Activated CD4-positive, alpha-beta memory T cell treated with anti-CD3 and anti-CD28 coated beads, Interleukin-2, amount 10 ng/mL, durations not matched to agents 7 days and 5 days (primary cell): ENCODE measurements around the gene BNC2. TPM values are rescaled to one million over a fixed set of nuclear protein-coding genes. Genes with fewer than 3 reads are reported as not detected.

Experiments used
- CTCF ChIA-PET: fragments of 350-600 bp; sonication (Branson Sonifier 250); formaldehyde crosslinking; loops from one replicate; lab custom pipeline; 2021; ENCODE audit warnings: antibody characterized with exemption, inconsistent platforms; lab: Charles Lee
- POLR2A ChIA-PET: fragments of 350-600 bp; sonication (Branson Sonifier 250); formaldehyde crosslinking; loops from one replicate; lab custom pipeline; 2021; ENCODE audit warnings: antibody characterized with exemption; lab: Charles Lee
- DNase-seq: peaks from one replicate; pipeline ENCODE4 v3.0.0-alpha.2; 2020
- H3K27ac Mint-ChIP-seq: one replicate; pipeline ENCODE4 v1.8.0; 2021; ENCODE audit warnings: mild to moderate bottlenecking, mixed read lengths
- H3K27me3 Mint-ChIP-seq: one replicate; pipeline ENCODE4 v1.8.0; 2021; ENCODE audit warnings: mixed read lengths
- H3K36me3 Mint-ChIP-seq: one replicate; pipeline ENCODE4 v1.8.0; 2021; ENCODE audit warnings: low read depth, mixed read lengths
- H3K4me1 Mint-ChIP-seq: one replicate; pipeline ENCODE4 v1.8.0; 2021; ENCODE audit warnings: mixed read lengths
- H3K4me3 Mint-ChIP-seq: one replicate; pipeline ENCODE4 v1.8.0; 2021; ENCODE audit warnings: mild to moderate bottlenecking, mixed read lengths
- H3K9me3 Mint-ChIP-seq: one replicate; pipeline ENCODE4 v1.8.0; 2021; ENCODE audit warnings: mixed read lengths
- total RNA-seq, 2 experiments: library from RNA; stranded (reverse); gene quantifications; one replicate each; pipeline ENCODE4 v1.2.3, GENCODE V29; 2021

Gene BNC2
- total RNA-seq, 2 experiments from 2014 or later = not detected

DNA sequence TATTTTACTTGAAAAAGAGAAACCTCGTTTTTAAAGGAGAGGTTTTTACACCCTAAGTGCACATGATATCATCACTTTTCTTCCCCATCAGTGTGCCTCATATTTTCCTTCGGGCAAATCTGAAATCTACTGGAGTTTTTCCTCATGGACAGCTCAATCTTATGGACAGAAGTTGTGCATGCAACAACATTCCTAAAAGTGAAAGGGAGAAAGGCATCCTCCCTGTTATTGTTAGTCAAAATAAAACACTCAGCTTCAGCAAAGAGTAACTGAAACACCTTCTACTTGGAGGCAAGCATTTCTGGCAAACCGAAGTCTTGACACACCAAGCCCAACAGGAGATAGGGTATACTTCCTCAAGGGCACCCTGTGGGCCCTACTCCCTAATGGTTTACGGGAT is 217.9 kb downstream of the BNC2 start:
- no peak for DNase-seq
- ChIA-PET POLR2A (no interaction called here), CTCF (no interaction called here)
- Mint-ChIP-seq H3K27me3 (no peaks in the 10 kb centered on the region), H3K36me3 (no peaks in the 10 kb centered on the region), H3K9me3 (peaks cover 3% of the 10 kb centered on the region), H3K4me1 (no peaks in the 10 kb centered on the region), H3K27ac (no peak overlapping the region), H3K4me3 (no peak overlapping the region)

GRCh38 chr9:16651446-16651964 is 219.0 kb downstream of the BNC2 start:
- H3K27ac Mint-ChIP-seq = no peak overlapping the region
- H3K4me1 Mint-ChIP-seq = no peaks in the 10 kb centered on the region
- no peak for DNase-seq
- no peaks in the 10 kb centered on the region for H3K36me3 Mint-ChIP-seq
- H3K27me3 Mint-ChIP-seq = no peaks in the 10 kb centered on the region
- ChIA-PET CTCF (no interaction called here), POLR2A (no interaction called here)
- H3K9me3 Mint-ChIP-seq = peaks cover 5% of the 10 kb centered on the region
- no peak overlapping the region for H3K4me3 Mint-ChIP-seq

- DNase-seq = no peak
- Mint-ChIP-seq H3K27ac (no peak overlapping the region), H3K4me1 (no peaks in the 10 kb centered on the region), H3K9me3 (peaks cover 2% of the 10 kb centered on the region), H3K27me3 (no peaks in the 10 kb centered on the region), H3K4me3 (no peak overlapping the region), H3K36me3 (no peaks in the 10 kb centered on the region)
- POLR2A ChIA-PET = no interaction called here
- CTCF ChIA-PET = no interaction called here
These were observed 224.5 kb downstream of the BNC2 start for GRCh38 chr9:16645970-16646369.

DNA sequence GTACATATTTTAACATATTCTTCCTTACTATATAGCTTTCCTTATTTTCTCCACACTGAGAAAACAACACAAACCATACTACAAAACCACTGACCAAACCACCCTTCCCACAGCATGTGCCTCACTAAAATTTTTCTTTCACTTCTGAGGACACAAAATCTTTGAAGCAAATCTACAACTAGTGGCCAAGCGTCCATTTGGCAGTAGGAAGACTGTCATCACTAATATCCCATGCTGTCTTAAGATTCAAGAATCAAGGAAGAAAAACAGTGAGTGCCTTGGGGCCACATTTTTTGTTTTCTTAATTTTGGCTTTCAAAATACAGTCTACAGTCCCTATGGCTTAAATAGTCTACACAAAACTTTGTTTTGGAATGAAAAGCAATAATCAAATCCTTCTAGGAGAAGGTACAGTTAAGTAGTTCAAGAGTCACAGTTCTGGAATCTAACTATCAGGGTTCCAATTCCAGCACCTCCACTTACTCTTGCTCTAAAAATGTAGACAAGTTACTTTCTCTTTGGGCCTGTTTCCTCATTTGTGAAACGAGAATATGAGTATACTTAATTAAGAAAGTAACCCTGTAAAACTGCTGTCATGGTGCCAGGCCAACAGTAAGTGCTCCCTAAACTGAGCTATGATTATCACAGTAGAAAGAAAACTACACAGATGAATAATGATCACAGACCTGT is 227.9 kb downstream of the BNC2 start:
- ChIA-PET POLR2A (no interaction called here), CTCF (no interaction called here)
- no peaks in the 10 kb centered on the region for H3K27me3 Mint-ChIP-seq
- no peaks in the 10 kb centered on the region for H3K36me3 Mint-ChIP-seq
- H3K27ac Mint-ChIP-seq = no peak overlapping the region
- no peak overlapping the region for H3K4me3 Mint-ChIP-seq
- H3K9me3 Mint-ChIP-seq = peaks cover 4% of the 10 kb centered on the region
- no peak for DNase-seq
- no peaks in the 10 kb centered on the region for H3K4me1 Mint-ChIP-seq

GRCh38 chr9:16640649-16641048 is 229.8 kb downstream of the BNC2 start:
- CTCF ChIA-PET = no interaction called here
- no peak overlapping the region for H3K4me3 Mint-ChIP-seq

DNA sequence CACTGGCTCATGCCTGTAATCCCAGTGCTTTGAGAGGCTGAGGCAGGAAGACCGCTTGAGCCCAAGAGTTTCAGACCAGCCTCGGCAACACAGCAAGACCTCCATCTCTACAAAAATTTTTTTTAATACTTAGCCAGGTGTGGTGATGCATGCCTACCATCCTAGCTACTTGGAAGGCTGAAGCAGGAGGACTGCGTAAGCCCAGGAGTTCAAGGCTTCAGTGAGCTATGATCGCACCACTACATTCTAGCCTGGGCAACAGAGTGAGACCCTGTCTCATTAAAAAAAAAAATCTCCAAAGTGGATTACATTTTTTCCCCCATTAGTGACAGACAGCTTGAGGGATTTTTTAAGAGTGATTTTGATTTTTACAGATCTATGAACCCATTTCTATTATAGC is 230.8 kb downstream of the BNC2 start:
- no peaks in the 10 kb centered on the region for H3K4me1 Mint-ChIP-seq
- H3K36me3 Mint-ChIP-seq = no peaks in the 10 kb centered on the region
- H3K4me3 Mint-ChIP-seq = no peak overlapping the region
- ChIA-PET CTCF (no interaction called here), POLR2A (no interaction called here)
- H3K27ac Mint-ChIP-seq = no peak overlapping the region
- DNase-seq = no peak
- H3K27me3 Mint-ChIP-seq = no peaks in the 10 kb centered on the region
- H3K9me3 Mint-ChIP-seq = peaks cover 2% of the 10 kb centered on the region

More at GRCh38 chr9:16640649-16641048, 229.8 kb downstream of the BNC2 start:
- Mint-ChIP-seq H3K9me3 (peaks cover 2% of the 10 kb centered on the region), H3K36me3 (no peaks in the 10 kb centered on the region), H3K27me3 (no peaks in the 10 kb centered on the region), H3K4me1 (no peaks in the 10 kb centered on the region), H3K27ac (no peak overlapping the region)
- POLR2A ChIA-PET = no interaction called here
- DNase-seq = no peak

DNA sequence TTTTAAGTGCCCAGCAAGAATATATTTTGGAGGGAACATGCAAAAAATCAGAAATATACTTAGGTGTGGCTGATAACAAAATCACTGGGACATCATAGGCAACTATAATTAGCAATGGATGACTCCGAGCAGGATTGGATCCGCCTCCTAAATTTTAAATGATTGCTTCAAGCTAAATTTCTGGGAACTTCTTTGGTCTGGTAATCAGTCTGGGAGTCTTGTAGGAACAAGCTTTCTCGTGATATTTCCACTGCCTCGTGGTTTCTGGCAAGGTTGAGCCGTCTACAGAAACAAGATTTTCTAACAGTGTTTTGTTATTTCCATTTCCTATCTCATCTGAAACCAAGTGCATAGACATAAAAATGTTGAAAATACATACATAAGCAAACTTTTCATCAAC is 232.6 kb downstream of the BNC2 start:
- Mint-ChIP-seq H3K27me3 (no peaks in the 10 kb centered on the region), H3K4me1 (no peaks in the 10 kb centered on the region), H3K9me3 (peaks cover 2% of the 10 kb centered on the region), H3K4me3 (no peak overlapping the region), H3K27ac (no peak overlapping the region), H3K36me3 (no peaks in the 10 kb centered on the region)
- CTCF ChIA-PET = no interaction called here
- POLR2A ChIA-PET = no interaction called here
- no peak for DNase-seq

- DNase-seq = no peak
- H3K36me3 Mint-ChIP-seq = no peaks in the 10 kb centered on the region
- no peaks in the 10 kb centered on the region for H3K4me1 Mint-ChIP-seq
- no peaks in the 10 kb centered on the region for H3K27me3 Mint-ChIP-seq
- ChIA-PET CTCF (no interaction called here), POLR2A (no interaction called here)
- no peak overlapping the region for H3K27ac Mint-ChIP-seq
- peaks cover 2% of the 10 kb centered on the region for H3K9me3 Mint-ChIP-seq
- no peak overlapping the region for H3K4me3 Mint-ChIP-seq
These were observed 233.3 kb downstream of the BNC2 start for GRCh38 chr9:16637218-16637617.

DNA sequence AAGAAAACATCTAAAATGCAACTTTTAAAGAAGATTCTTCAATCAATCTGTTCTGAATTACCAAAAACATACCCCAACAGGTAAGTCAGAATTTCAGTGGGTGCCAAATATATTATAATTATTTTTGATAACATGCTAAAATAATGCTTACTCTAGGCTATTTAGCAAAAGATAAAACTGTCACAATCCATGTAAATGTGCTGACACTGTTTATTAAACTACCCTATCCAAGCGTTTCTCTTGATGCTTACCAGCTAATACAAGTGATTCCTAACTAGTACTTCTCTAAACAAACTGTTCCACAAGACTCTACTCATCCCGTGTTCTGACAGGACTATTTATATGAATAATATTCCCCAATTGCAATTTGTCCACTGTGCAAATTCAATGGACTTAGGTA is 236.7 kb downstream of the BNC2 start:
- POLR2A ChIA-PET = no interaction called here

GRCh38 chr9:16628413-16628812 is 242.1 kb downstream of the BNC2 start:
- H3K4me1 Mint-ChIP-seq = no peaks in the 10 kb centered on the region
- POLR2A ChIA-PET = no interaction called here
- H3K9me3 Mint-ChIP-seq = peaks cover 6% of the 10 kb centered on the region
- H3K36me3 Mint-ChIP-seq = no peaks in the 10 kb centered on the region
- no peak overlapping the region for H3K27ac Mint-ChIP-seq
- H3K27me3 Mint-ChIP-seq = no peaks in the 10 kb centered on the region
- CTCF ChIA-PET = no interaction called here
- no peak for DNase-seq
- no peak overlapping the region for H3K4me3 Mint-ChIP-seq

More for the DNA sequence above, 236.7 kb downstream of the BNC2 start:
- no peak for DNase-seq
- Mint-ChIP-seq H3K36me3 (no peaks in the 10 kb centered on the region), H3K4me3 (no peak overlapping the region), H3K4me1 (no peaks in the 10 kb centered on the region), H3K27me3 (no peaks in the 10 kb centered on the region), H3K27ac (no peak overlapping the region), H3K9me3 (peaks cover 6% of the 10 kb centered on the region)
- CTCF ChIA-PET = no interaction called here

DNA sequence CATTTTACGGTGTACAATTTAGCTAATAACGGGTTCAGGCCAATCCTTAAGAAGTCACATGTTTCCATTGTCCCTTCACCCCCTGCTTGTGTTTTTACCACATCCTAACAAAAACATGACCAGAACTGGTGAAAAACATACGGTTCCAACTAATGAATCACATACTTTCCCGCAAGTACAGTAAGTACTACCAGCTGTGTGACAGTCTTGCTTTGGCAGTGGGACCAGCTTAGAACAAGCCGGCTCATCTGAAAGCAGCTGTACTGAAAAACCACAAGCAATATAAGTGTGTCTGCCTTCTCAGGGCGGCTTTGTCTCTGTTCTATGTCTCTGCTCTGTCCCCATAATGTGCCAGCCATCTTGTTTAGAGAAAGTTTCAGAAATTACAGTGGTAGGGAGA is 242.5 kb downstream of the BNC2 start:
- H3K27ac Mint-ChIP-seq = no peak overlapping the region
- ChIA-PET POLR2A (no interaction called here), CTCF (no interaction called here)
- no peaks in the 10 kb centered on the region for H3K36me3 Mint-ChIP-seq
- no peak for DNase-seq
- H3K9me3 Mint-ChIP-seq = peaks cover 10% of the 10 kb centered on the region
- no peaks in the 10 kb centered on the region for H3K4me1 Mint-ChIP-seq
- H3K4me3 Mint-ChIP-seq = no peak overlapping the region
- no peaks in the 10 kb centered on the region for H3K27me3 Mint-ChIP-seq

DNA sequence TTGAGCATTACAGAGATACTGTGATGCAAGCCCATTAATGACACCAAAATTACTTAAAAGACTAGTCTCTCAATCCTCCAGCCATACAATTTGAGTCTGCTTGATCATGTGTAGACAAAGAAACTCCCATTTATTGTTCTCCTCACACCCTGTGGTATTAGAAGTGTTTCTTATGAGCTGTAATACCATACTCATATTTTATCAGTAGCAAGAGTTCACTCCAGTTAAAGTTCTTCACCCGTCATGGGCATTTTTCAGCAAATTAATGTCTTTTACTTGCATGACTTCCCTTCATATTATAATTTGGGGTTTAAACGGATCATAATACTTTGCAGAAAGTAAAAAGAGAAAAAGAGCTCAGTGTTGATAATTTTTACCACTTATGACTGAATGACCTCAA is 242.9 kb downstream of the BNC2 start:
- Mint-ChIP-seq H3K4me3 (no peak overlapping the region), H3K9me3 (peaks cover 10% of the 10 kb centered on the region), H3K36me3 (no peaks in the 10 kb centered on the region), H3K27me3 (no peaks in the 10 kb centered on the region), H3K27ac (no peak overlapping the region), H3K4me1 (no peaks in the 10 kb centered on the region)
- DNase-seq = no peak
- POLR2A ChIA-PET = no interaction called here
- CTCF ChIA-PET = no interaction called here

DNA sequence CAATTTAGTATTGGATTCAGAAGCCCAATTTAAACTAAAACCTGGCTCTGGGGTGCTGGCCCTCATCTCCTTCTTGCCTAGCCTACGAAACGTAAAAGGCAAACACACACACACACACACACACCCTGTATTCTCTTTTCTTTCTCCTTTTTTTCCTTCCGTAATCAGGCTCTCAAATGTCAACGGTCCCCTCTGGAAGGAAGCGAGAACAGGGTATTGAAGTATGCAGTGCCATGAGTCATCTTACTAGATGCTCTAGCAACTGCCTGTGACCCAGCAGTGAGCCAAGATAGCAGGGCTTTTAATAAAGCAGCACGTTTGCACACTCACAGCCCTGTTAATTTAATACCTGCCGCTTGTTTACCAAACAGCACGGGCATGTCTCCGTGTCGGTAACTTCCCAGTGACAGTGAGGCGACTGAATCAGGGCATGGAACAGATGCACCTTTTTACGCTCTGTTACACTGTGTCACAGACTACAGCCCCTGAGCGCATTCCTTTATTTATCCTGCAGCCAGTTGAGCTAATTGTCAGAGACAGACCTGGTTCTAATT is 243.8 kb downstream of the BNC2 start:
- POLR2A ChIA-PET = no interaction called here
- CTCF ChIA-PET = no interaction called here
- Mint-ChIP-seq H3K27me3 (no peaks in the 10 kb centered on the region), H3K27ac (no peak overlapping the region), H3K36me3 (no peaks in the 10 kb centered on the region), H3K4me1 (no peaks in the 10 kb centered on the region), H3K4me3 (no peak overlapping the region), H3K9me3 (peaks cover 10% of the 10 kb centered on the region)
- DNase-seq = no peak

DNA sequence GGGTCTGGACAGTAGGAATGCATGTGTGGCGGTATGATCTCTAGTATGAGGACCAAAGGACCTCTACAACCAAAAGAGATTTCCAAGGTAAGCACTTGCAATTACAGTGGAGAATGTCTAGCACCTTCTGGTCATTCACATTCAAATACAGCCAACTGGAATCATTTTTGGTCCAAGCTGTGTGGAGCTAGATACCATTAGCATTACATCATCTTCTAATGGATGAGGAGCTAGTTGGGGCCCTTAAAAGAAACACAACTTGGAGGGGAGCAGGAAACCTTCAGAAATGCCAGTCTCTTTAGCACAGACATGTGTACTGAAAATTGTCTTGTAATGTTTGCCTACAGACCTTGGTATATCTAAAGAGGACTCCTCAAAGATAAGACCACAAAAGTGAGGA is 244.7 kb downstream of the BNC2 start:
- ChIA-PET POLR2A (no interaction called here), CTCF (no interaction called here)
- H3K36me3 Mint-ChIP-seq = no peaks in the 10 kb centered on the region
- no peaks in the 10 kb centered on the region for H3K27me3 Mint-ChIP-seq
- H3K9me3 Mint-ChIP-seq = peaks cover 10% of the 10 kb centered on the region
- H3K4me1 Mint-ChIP-seq = no peaks in the 10 kb centered on the region
- no peak overlapping the region for H3K27ac Mint-ChIP-seq
- H3K4me3 Mint-ChIP-seq = no peak overlapping the region
- no peak for DNase-seq
